GM12878 (cell line): ENCODE data around the gene PLXNC1. TPM values are rescaled to one million over a fixed set of nuclear protein-coding genes. Genes with fewer than 3 reads are reported as not detected.

Experiments
- ATAC-seq: fragments of 200-7000 bp; cut with Tn5 transposase; 3 replicates; pipeline ENCODE4 v1.9.1; 2020; ENCODE audit warnings: mild to moderate bottlenecking, moderate library complexity
- BruUV-seq: library from RNA; stranded (reverse); fragments of 400-500 nt; replicated peaks from 2 replicates; lab custom pipeline; 2021; lab: Mats Ljungman, UMichigan
- CTCF ChIA-PET: fragments of 300-600 bp; sonication (Branson Sonifier 250); formaldehyde crosslinking; extraction: SDS; loops from one replicate; lab custom pipeline; 2021; ENCODE audit warnings: inconsistent platforms; lab: Yijun Ruan, JAX
- POLR2A ChIA-PET: fragments of 350-600 bp; formaldehyde crosslinking; extraction: SDS; loops from one replicate; lab custom pipeline; 2021; ENCODE audit warnings: inconsistent platforms; lab: Charles Lee
- RAD21 ChIA-PET: fragments of 300-600 bp; sonication (Branson Sonifier 250); formaldehyde crosslinking; loops from one replicate; lab custom pipeline; 2023; ENCODE audit warnings: antibody characterized with exemption; ENCODE audit not compliant: unreplicated experiment; lab: Charles Lee
- SMC1A ChIA-PET: fragments of 300-600 bp; sonication (Branson Sonifier 250); formaldehyde crosslinking; loops from one replicate; lab custom pipeline; 2023; ENCODE audit not compliant: unreplicated experiment, uncharacterized antibody; lab: Charles Lee
- DNase-seq: peaks from one replicate; pipeline ENCODE4 v3.0.0-alpha.2; 2011; ENCODE audit warnings: low read depth, low spot score
- FAIRE-seq: peaks from 3 replicates; lab custom pipeline; 2011; peaks lifted over from hg19 to GRCh38; lab: Jason Lieb, UNC
- H2AFZ ChIP-seq: 2 replicates; pipeline ENCODE4 v1.6.0; 2011; ENCODE audit warnings: low read depth, low read length, control low read depth; ENCODE audit not compliant: control insufficient read depth
- H3K27ac ChIP-seq: 2 replicates; pipeline ENCODE4 v1.5.1; 2011; ENCODE audit warnings: control low read depth; ENCODE audit not compliant: control insufficient read depth, insufficient read depth
- H3K27me3 ChIP-seq, 2 experiments: replicated peaks in 1 of 2; 2 replicates each; pipeline versions ENCODE4 v1.6.0 to v1.6.1; 2011; ENCODE audit warnings: low read length in 1 of 2; ENCODE audit not compliant: control insufficient read depth in 2 of 2, insufficient read depth in 2 of 2
- H3K36me3 ChIP-seq, 2 experiments: 2 replicates each; pipeline ENCODE4 v1.5.1; 2011; ENCODE audit warnings: low read length in 1 of 2; ENCODE audit not compliant: control insufficient read depth in 2 of 2, insufficient read depth in 2 of 2
- H3K4me1 ChIP-seq: 2 replicates; pipeline ENCODE4 v1.6.1; 2011; ENCODE audit warnings: mild to moderate bottlenecking, low read length, moderate library complexity, mixed read lengths; ENCODE audit not compliant: control insufficient read depth, insufficient read depth
- H3K4me2 ChIP-seq: 2 replicates; pipeline ENCODE4 v1.6.0; 2011; ENCODE audit warnings: control low read depth; ENCODE audit not compliant: control insufficient read depth, insufficient read depth
- H3K4me3 ChIP-seq: fragments of 200-600 bp; sonication (generic); 2 replicates; pipeline ENCODE4 v1.5.1; 2016
- H3K79me2 ChIP-seq: 2 replicates; pipeline ENCODE4 v1.6.0; 2011; ENCODE audit warnings: low read length; ENCODE audit not compliant: control insufficient read depth, insufficient read depth
- H3K9ac ChIP-seq: 2 replicates; pipeline ENCODE4 v1.8.0; 2011; ENCODE audit warnings: low read length, control low read depth, mixed read lengths; ENCODE audit not compliant: control insufficient read depth, insufficient read depth
- H3K9me3 ChIP-seq: replicated peaks from 3 replicates; pipeline ENCODE4 v1.5.1; 2011; ENCODE audit warnings: mild to moderate bottlenecking, low read length; ENCODE audit not compliant: control insufficient read depth, insufficient read depth
- H4K20me1 ChIP-seq: 2 replicates; pipeline ENCODE4 v1.6.0; 2011; ENCODE audit not compliant: control insufficient read depth, insufficient read depth
- CREB1 ChIP-seq: IDR thresholded peaks from 2 replicates; pipeline ENCODE4 v1.6.1; 2012; ENCODE audit warnings: low read depth, mild to moderate bottlenecking, inconsistent platforms
- ETV6 ChIP-seq, 2 experiments: fragments of 450-650 bp in 1 of 2; IDR thresholded peaks in 1 of 2; conservative IDR thresholded peaks in 1 of 2; 2 replicates each; pipeline ENCODE4 v1.6.1; 2014; ENCODE audit warnings: antibody characterized with exemption in 1 of 2, borderline replicate concordance in 1 of 2, low read depth in 1 of 2, mild to moderate bottlenecking in 1 of 2, moderate library complexity in 1 of 2
- GABPA ChIP-seq: IDR thresholded peaks from 2 replicates; pipeline ENCODE4 v1.6.1; 2014; ENCODE audit warnings: antibody characterized with exemption, low read depth, mild to moderate bottlenecking, inconsistent platforms
- HDAC6 ChIP-seq: fragments of 200-600 bp; sonication (generic); IDR thresholded peaks from one replicate; pipeline ENCODE4 v1.8.0; 2017; ENCODE audit warnings: antibody characterized with exemption; ENCODE audit not compliant: unreplicated experiment
- IKZF1 ChIP-seq: fragments of 450-650 bp; conservative IDR thresholded peaks from 2 replicates; pipeline ENCODE4 v1.6.1; 2017; ENCODE audit warnings: antibody characterized with exemption, mild to moderate bottlenecking
- KLF5 ChIP-seq: fragments of 450-650 bp; IDR thresholded peaks from 2 replicates; pipeline ENCODE4 v1.6.1; 2014; ENCODE audit warnings: mild to moderate bottlenecking; ENCODE audit not compliant: partially characterized antibody
- MEF2A ChIP-seq: IDR thresholded peaks from 2 replicates; pipeline ENCODE4 v1.6.1; 2011; ENCODE audit warnings: low read depth, mild to moderate bottlenecking, low read length, moderate library complexity; ENCODE audit not compliant: insufficient read depth
- PML ChIP-seq: IDR thresholded peaks from 2 replicates; pipeline ENCODE4 v1.6.1; 2012; ENCODE audit warnings: low read length, inconsistent platforms
- SREBF1 ChIP-seq: IDR thresholded peaks from 2 replicates; pipeline ENCODE4 v1.6.1; 2012; ENCODE audit warnings: mild to moderate bottlenecking, low read length
- STAT1 ChIP-seq: fragments of 450-650 bp; conservative IDR thresholded peaks from 2 replicates; pipeline ENCODE4 v1.6.1; 2014; ENCODE audit warnings: antibody characterized with exemption, mild to moderate bottlenecking
- USF2 ChIP-seq: IDR thresholded peaks from 2 replicates; pipeline ENCODE4 v1.6.1; 2011; ENCODE audit warnings: low read depth, low read length, improper control_type of control experiment, borderline replicate concordance
- ZBED1 ChIP-seq: IDR thresholded peaks from 2 replicates; pipeline ENCODE4 v1.6.1; 2016; ENCODE audit warnings: borderline replicate concordance
- ZBTB33 ChIP-seq: fragments of 450-650 bp; IDR thresholded peaks from 2 replicates; pipeline ENCODE4 v1.6.1; 2017; ENCODE audit warnings: mild to moderate bottlenecking
- ZSCAN29 ChIP-seq: fragments of 450-650 bp; IDR thresholded peaks from 2 replicates; pipeline ENCODE4 v1.6.1; 2017; ENCODE audit warnings: mild to moderate bottlenecking, moderate library complexity
- whole genome bisulfite sequencing: methylation state at CpG from one replicate; pipeline ENCODE4 v1.1.6; 2016; ENCODE audit warnings: low lambda C conversion rate; ENCODE audit not compliant: insufficient replicate concordance, insufficient coverage; ENCODE audit errors: missing lambda C conversion rate; 5-methylcytosine and 5-hydroxymethylcytosine counted together
- in situ Hi-C: fragments of 300-500 bp; cut with MboI; formaldehyde crosslinking; loops from 9 replicates; pipeline ENCODE4 v1.14.3; 2018; ENCODE audit warnings: mixed read lengths
- intact Hi-C: fragments of 100-400 bp; cut with micrococcal nuclease; formaldehyde crosslinking; loops from one replicate; pipeline ENCODE4 v1.14.2; 2022; ENCODE audit not compliant: unreplicated experiment
- polyA plus RNA-seq, 11 experiments: library from polyadenylated mRNA; depleted of rRNA in 4 of 11; unstranded in 6 of 11; stranded (reverse) in 5 of 11; fragments of >200 nt; fragmentation: Nextera tagmentation in 4 of 11; fragmentation: Illumina TruSeq in 1 of 11; extraction: Ambion mirVana in 4 of 11; extraction: Trizol in 1 of 11; gene quantifications; 1 replicate in 1 of 11; 2 replicates in 10 of 11; pipeline versions ENCODE4 v1.2.1 to v1.2.3, GENCODE V29; 2011 to 2016; ENCODE audit warnings: inconsistent platforms in 2 of 11, missing spikeins in 2 of 11, low read depth in 1 of 11
- total RNA-seq, 4 experiments: library from RNA; depleted of rRNA in 3 of 4; stranded (reverse); fragments of >200 nt in 3 of 4; fragmentation: Illumina TruSeq in 1 of 4; extraction: Trizol in 1 of 4; gene quantifications; 2 replicates each; pipeline versions ENCODE4 v1.2.1 to v1.2.3, GENCODE V29; 2013 to 2021
- TF ChIP-seq, protein P1 (sequence below): fragments of 450-650 bp; IDR thresholded peaks from 2 replicates; pipeline ENCODE4 v1.6.1; 2017; ENCODE audit warnings: antibody characterized with exemption, mild to moderate bottlenecking, moderate library complexity

Gene PLXNC1
- total and polyA plus RNA-seq, 10 of the 15 experiments (the other 5 are each of a cell fraction or from before 2014, with no cell fraction given): 5.2 to 41.2 (median 24.6) TPM

- BruUV-seq: no TSS peak
- Histone ChIP-seq H3K27ac (no peak overlapping the region), H3K4me1 (no peaks in the 10 kb centered on the region), H4K20me1 (no peaks in the 10 kb centered on the region), H3K4me3 (no peak overlapping the region), H3K79me2 (no peaks in the 10 kb centered on the region), H3K4me2 (no peak overlapping the region), H3K36me3 (peaks cover 9 to 12% of the 10 kb centered on the region in 2 experiments), H3K27me3 (no peaks in the 10 kb centered on the region), H2AFZ (no peak overlapping the region), H3K9ac (no peak overlapping the region), H3K9me3 (peaks cover 12% of the 10 kb centered on the region; the same call in 2 of the 3 replicates)
- DNase-seq (no peak), ATAC-seq (no peak), FAIRE-seq (no peak)
- intact Hi-C loops: no loop called here
- ChIA-PET POLR2A (no interaction called here), SMC1A (interaction anchor here (1.1 to 2.1 kb wide), 3 partner anchors 9 to 105 kb away, joined by 3 to 7 read pairs (median 3); no protein-coding TSS in a partner anchor), RAD21 (no interaction called here), CTCF (interaction anchor here (2.2 kb wide), 1 partner anchor 191 kb away, joined by 7 read pairs; no protein-coding TSS in a partner anchor)
- 26% methylated on average over 1 of the region's 1 CpG for WGBS
- TF ChIP-seq GABPA (no peak), MEF2A (no peak), KLF5 (no peak), SREBF1 (no peak), ETV6 (conservative IDR thresholded peaks at IDR 0.05 in 1 of 2, IDR thresholded peaks at IDR 0.05 in 1 of 2; ENCODE audit: borderline replicate concordance in 1 of 2, low read depth in 1 of 2) (no peak), PML (no peak), HDAC6 (no peak), STAT1 (no peak), ZSCAN29 (no peak), IKZF1 (no peak), ZBED1 (no peak), USF2 (no peak), ZBTB33 (no peak), CREB1 (no peak)
- TF ChIP-seq, protein P1, sequence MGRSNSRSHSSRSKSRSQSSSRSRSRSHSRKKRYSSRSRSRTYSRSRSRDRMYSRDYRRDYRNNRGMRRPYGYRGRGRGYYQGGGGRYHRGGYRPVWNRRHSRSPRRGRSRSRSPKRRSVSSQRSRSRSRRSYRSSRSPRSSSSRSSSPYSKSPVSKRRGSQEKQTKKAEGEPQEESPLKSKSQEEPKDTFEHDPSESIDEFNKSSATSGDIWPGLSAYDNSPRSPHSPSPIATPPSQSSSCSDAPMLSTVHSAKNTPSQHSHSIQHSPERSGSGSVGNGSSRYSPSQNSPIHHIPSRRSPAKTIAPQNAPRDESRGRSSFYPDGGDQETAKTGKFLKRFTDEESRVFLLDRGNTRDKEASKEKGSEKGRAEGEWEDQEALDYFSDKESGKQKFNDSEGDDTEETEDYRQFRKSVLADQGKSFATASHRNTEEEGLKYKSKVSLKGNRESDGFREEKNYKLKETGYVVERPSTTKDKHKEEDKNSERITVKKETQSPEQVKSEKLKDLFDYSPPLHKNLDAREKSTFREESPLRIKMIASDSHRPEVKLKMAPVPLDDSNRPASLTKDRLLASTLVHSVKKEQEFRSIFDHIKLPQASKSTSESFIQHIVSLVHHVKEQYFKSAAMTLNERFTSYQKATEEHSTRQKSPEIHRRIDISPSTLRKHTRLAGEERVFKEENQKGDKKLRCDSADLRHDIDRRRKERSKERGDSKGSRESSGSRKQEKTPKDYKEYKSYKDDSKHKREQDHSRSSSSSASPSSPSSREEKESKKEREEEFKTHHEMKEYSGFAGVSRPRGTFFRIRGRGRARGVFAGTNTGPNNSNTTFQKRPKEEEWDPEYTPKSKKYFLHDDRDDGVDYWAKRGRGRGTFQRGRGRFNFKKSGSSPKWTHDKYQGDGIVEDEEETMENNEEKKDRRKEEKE: no peak
- in situ Hi-C loops: loop anchor here (5.0 kb wide), 1 partner anchor 206 kb away; no protein-coding TSS in a partner anchor
Observed at GRCh38 chr12:94326234-94326633, 177.9 kb downstream of the PLXNC1 start.
